ENCODE results near the gene TEX44.

TEX44 gene

DNA sequence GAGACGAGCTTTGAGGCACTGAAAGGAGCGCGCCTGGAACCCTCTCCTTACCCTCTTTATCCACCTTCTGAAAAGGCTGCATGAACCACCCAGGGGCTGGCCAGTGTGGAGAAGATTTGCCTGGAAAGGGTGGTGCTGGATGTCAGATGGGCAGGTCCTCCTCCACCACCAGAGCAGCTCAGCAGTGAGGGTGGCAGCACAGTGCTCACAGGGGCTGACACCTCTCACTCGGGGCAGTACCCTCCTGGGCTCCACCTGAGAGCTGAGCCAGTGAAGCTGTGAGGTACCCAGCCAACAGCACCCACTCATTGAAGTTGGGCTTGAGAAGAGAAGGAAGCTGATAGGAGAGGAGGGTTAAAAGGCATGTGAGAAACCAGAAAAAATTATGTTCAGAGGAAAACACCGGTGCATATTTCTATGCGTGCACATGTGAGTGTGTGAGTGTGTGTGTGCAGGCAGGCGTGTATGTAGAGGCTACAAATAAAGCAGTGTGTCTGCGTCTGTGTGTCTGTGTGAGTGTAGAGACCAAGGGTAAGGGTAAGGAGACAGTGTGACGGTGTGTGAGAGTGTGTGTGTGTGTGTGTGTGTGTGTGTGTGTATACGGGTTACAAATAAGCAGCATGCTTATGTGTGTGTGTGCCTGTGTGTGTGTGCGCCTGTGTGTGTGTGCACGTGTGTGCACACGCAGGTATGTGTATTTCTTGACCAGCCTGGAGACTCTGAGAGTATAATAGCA, 40.7 kb downstream of the TEX44 start:
- no peak for DNase-seq (ENCODE audit: low read depth)

DNA sequence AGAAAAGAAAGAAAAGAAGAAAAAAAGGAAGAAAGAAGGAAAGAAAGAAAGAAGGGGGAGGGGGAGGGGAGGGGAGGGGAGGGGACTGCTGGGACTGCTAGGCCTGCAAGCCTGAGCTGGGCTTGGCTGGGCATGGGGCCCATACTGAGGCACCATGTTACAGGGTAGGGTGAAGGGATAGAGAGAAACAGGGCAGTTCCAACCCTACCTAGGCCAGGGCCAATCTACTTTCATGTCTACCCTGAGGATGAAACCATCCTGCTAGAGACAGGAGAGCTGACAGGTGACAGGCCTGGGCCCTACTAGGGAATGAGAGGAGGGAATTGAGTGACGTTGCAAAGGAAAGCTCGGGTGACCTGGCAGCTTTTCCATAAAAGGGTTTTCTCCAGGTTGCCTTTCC, 41.7 kb downstream of the TEX44 start:
- no peak for DNase-seq (ENCODE audit: low read depth)

DNA sequence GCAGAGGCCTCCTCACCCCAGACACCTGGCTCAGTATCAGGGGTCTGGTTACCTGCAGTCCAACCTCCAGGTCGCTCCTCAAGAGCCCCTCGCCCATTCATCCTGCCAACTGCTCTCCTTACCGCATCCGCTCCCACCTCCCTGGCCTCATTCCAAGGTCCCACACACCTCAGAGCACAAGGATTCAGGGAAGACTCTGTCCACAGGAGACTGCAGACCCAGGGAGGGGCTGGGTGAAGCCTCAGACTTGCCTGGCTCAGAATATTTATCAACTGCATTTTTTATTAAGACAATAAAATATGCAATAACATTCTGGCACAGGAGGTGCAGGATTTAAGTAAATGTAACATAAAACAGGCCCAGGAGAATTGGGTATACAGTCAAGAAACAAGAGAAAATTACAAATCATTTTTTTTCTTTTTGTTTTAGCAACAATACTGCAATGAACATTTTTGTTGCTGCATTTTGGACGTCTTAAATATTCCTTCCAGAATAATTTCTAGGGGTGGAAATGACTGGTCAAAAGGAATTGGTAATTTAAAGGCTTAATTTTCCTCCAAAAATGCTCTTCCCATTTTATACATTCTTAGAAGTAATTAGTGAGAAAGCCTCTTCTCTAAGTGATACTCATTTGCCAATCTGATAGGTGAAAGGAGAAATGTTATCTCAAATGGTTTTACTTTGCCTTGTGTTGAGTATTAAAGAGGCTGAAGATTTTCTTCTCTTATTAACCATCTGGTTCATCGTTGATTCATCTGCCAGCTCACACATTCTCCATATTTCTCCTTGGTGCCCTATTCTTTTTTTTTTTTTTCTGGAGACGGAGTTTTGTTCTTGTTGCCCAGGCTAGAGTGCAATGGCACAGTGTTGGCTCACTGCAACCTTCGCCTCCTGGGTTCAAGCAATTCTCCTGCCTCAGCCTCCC, 42.5 kb downstream of the TEX44 start:
- DNase-seq (ENCODE audit: low read depth) = no peak

DNA sequence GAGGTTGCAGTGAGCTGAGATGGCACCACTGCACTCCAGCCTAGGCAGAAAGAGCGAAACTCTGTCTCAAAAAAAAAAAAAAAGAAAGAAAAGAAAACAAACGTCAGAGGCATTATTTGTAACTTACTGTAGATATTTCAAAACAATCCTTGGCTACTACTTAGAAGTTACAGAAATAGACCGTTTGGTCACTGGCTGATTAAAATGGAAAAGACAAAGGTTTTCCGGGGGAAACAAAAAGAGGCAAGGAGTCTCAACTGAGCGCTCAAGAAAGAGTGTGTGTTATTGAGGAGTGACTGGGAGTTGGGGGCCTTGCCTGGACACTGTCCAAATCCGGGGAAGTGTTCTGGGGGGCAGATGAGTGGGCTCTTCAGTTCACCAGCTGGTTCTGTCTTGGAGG, 47.6 kb downstream of the TEX44 start:
- DNase-seq (ENCODE audit: low read depth) = no peak

DNA sequence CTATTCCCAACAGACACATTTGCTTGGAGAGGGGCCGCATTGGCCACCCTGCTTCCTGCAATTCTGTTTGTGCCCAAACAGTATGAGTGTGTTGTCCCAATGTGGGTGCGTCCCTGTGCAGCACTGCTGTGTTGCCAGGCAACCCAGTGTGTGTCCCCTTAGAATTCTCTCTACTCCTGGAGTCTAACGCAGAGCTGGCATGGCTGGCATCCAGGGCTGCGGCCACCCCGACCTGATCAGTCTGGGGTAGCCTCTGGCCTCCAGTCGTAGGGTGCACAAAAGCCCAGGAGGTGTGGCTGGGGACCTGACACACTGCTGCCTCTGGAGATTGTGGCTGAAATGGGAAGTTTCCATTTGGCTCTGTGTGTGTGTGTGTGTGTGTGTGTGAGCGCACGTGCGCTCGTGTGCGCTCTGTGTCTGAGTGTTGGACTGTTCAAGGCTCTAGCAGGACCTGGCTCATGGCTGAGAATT, 48.0 kb downstream of the TEX44 start:
- no peak for DNase-seq (ENCODE audit: low read depth)

DNA sequence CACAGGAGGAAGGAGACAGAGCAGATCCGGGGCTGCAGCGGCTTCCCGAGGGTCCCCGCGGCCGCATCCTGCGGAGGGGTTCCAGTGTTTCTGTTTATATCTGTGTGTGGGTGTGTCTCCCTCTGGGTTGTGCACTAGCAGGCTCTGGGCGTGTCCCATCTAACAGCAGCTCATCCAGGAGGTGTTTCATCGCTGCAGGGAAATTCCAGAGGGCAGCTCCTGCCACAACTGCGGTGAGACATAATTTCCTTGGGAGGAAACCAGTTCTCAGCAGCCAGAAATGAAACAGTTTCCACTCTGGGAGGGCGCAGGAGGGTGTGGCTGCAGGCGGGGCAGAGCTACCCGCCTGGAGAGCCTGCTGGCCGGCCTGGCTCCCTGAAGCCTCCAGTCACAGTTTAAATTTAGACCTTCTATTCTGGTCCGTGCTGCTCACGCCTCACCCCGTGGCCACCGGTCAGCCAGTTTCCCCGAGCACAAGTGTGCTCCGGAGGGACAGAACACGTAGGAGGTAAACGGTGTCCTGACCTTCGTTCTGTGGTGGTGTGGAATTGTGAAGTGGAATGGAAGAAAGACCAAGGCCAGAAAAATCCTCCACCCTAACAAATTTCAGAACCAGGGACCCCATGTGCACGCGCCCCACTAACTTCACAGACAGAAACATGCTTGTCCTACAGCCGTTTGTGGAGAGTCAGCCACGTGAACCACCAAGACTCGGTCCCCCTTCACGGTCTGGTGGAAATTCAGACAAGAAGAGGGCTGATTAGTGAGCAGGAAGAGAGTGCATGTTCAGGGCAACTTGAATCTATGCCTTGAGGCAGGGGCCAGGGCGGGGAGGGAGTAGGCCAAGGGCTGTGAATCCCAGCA, 50.2 kb downstream of the TEX44 start:
- DNase-seq (ENCODE audit: low read depth) = peak; percentile 42

DNA sequence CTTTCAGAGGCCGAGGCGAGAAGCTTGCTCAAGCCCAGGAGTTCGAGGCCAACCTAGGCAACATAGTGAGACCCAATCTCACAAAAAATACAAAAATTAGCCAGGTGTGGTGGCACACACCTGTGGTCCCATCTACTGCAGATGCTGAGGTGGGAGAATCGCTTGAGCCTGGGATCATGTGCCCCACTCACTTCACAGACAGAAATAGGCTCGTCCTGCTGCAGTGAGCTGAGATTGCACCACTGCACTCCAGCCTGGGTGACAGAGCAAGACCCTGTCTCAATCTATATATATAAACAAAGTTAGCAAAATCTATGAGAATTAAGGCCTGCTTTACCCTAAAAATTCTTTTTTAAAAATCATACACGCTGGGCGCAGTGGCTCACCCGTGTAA, 50.8 kb downstream of the TEX44 start:
- no peak for DNase-seq (ENCODE audit: low read depth)

All from activated T-helper 9 cell treated with anti-CD3 and anti-CD28 coated beads, Interleukin-2, amount 50 U/mL, for 16 hours (primary cell).